Skeletal muscle cell (primary cell): ENCODE results near the gene ASMTL.
"Not testable (repeated sequence)": the region's sequence is repeated elsewhere in the genome, so short reads cannot be mapped to it uniquely, and the experiment has no call there.

Source experiments
- DNase-seq: peaks from one replicate; pipeline ENCODE4 v3.0.0-alpha.2; 2010; ENCODE audit warnings: low read depth
- H3K4me3 ChIP-seq: 2 replicates; pipeline ENCODE4 v1.5.1; 2011; ENCODE audit warnings: low read depth, mild to moderate bottlenecking, control low read depth, low read length, moderate library complexity

ASMTL gene

DNA sequence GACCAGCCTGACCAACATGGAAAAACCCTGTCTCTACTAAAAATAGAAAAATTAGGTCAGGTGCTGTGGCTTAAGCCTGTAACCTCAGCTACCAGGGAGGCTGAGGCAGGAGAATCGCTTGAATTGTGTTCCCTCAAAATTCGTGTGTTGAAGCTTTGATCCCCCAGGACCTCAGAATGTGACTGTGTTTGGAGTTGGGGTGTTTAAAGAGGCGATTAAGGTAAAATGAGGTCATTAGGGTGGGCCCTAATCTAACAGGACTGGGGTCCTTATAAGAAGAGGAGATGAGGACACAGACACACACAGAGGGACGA is 84.4 kb downstream of the ASMTL start:
- no peak for DNase-seq
- H3K4me3 ChIP-seq: no peak overlapping the region

DNA sequence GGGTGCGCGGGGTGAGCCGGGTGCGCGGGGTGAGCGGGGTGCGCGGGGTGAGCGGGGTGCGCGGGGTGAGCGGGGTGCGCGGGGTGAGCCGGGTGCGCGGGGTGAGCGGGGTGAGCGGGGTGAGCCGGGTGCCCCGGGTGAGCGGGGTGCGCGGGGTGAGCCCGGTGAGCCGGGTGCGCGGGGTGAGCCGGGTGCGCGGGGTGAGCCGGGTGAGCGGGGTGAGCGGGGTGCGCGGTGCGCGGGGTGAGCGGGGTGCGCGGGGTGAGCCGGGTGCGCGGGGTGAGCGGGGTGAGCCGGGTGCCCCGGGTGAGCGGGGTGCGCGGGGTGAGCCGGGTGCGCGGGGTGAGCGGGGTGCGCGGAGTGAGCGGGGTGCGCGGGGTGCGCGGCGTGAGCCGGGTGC is 86.3 kb downstream of the ASMTL start:
- not testable (repeated sequence) for DNase-seq, H3K4me3 ChIP-seq

DNA sequence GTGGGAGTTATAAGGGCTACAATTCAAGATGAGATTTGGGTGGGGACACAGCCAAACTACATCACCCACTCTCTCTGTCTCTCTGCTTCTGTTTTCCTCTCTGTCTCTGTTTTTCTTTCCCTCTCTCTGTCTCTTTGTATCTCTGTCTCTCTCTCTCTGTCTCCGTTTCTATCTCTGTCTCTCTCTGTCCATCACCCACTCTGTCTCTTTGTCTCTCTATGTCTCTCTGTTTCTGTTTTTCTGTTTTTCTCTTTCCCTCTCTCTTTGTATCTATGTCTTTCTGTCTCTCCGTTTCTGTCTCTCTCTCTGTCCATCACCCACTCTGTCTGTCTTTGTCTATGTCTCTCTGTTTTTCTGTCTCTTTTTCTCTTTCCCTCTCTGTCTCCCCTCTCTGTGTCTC is 90.8 kb downstream of the ASMTL start:
- DNase-seq: no peak
- H3K4me3 ChIP-seq: no peak overlapping the region

DNA sequence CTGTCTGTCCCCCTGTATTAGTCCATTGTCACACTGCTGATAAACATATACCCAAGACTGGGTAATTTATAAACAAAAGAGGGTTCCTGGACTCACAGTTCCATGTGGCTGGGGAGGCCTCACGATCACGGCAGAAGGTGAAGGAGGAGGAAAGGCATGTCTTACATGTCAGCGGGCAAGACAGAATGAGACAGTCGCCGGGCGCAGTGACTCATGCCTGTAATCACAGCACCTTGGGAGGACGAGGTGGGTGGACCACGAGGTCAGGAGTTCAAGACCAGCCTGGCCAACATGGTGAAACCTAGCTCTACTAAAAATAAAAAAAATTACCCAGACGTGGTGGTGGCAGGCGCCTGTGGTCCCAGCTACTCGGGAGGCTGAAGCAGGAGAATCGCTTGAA is 91.4 kb downstream of the ASMTL start:
- no peak for DNase-seq
- H3K4me3 ChIP-seq: no peak overlapping the region

DNA sequence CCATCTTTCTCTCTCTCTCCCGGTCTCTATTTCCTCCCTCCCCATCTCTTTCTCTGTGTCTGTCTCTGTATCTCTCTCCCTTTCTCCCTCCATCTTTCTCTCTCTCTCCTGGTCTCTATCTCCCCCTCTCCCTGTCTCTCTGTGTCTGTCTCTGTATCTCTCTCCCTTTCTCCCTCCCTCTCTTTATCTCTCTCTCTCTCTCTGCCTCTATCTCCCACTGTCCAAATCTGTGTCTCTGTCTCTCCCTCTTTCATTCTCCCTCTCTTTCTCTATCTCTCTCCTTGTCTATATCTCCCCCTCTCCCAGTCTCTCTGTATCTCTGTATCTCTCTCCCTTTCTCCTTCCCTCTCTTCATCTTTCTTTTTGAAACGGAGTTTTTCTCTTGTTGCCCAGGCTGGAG is 92.5 kb downstream of the ASMTL start:
- no peak for DNase-seq
- no peak overlapping the region for H3K4me3 ChIP-seq

DNA sequence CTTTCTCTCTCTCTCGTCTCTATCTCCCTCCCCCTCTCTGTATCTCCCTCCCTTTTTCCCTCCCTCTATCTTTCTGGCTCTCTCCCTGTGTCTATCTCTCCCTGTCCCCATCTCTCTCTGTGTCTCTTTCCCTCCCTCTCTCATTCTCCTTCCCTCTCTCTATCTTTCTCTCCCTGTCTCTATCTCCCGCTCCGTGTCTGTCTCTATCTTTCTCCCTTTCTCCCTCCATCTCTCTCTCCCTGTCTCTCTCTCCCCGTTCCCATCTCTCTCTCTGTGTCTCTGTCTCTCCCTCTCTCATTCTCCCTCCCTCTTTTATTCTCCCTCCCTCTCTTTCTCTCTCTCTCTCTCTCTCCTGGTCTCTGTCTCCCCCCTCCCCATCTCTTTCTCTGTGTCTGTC is 93.2 kb downstream of the ASMTL start:
- no peak for DNase-seq
- H3K4me3 ChIP-seq: no peak overlapping the region

DNA sequence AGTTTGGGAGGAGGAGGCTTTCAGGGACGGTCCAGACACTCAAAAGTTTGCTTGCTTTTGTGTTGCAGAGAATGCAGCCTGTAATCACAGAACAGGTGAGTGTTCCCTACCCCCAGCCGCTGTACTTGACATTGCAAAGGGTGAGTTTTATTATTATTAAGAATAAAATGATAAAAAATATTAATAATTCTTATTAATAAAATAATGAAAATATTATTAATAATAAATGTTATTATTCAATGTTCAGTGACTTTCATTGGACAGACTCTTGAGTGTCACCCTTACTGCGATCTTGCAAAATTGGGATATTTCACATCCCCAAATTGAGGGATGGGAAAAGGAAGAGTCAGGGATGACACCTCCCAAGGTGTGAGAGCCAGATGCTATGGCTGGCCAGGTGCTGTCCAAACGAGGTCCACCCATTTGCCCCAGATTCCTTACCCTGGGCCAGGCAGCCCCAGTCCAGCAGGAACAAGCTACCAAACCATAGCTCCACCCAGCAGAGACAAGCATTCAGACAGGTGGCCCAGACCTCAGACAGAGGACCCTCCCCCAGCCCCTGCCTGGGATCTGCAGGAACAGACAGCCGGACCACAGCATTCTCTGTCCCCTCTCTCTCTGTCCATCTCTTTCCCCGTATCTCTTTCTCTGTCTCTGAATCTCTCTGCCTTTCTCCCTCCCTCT is 93.8 kb downstream of the ASMTL start:
- no peak for DNase-seq
- no peak overlapping the region for H3K4me3 ChIP-seq

DNA sequence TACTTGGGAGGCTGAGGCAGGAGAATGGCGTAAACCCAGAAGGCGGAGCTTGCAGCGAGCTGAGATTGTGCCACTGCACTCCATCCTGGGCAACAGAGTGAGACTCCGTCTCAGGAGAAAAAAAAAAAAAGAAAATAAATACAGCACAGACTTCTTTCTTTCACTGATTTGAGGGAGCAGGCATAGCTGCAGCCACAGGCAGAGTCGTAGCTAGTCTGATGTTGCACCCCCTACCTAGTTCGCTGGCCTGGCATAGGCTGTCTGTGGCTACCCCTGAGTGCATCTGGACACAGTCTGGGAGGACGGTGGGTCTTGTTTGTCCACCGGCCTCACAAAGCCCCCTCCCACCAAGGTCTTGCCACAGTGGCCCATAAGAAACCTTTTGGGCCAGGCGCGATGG is 94.7 kb downstream of the ASMTL start:
- H3K4me3 ChIP-seq: no peak overlapping the region
- no peak for DNase-seq

DNA sequence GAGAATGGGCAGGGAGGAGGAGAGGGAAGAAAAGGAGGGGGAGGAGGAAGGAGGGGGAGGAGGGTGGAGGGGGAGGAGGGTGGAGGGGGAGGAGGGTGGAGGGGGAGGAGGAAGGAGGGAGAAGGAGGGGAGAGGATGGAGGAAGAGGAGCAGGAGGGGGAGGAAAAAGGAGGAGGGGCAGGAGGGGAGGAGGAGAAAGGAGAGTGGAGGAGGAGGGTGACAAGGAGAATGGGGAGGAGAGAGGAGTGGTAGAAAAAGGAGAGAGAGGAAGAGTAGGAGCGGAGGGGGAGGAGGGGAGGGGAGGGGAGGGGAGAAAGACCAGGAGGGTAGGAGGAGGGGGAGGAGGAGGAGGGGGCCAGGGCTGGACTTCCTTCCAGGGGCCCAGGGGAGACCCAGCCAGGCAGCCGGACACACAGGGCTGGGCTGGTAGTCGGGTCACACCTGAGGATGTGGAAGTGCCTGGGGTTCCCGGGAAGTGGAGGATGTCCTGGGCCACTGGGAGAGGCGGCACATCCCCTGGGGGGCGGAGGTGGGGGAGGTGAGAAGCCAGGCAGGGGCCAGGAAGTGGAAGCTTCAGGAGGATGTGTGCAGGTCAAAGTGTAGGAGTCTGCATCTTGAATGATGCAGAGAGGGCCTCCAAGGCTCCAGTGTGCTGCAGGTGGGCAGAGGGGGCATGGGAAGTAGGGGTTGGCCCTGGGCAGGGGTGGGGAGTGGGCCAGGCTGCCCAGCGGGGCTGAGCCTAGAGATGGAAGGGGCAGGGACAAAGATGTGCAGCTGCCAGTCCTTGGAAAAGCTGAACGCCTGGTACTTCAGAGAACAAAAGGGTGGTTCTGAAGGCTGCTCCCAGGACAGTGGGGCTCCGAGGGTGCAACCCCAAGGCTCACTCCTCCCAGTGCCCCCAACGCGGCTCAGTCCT is 97.3 kb downstream of the ASMTL start:
- DNase-seq: no peak
- H3K4me3 ChIP-seq: no peak overlapping the region

DNA sequence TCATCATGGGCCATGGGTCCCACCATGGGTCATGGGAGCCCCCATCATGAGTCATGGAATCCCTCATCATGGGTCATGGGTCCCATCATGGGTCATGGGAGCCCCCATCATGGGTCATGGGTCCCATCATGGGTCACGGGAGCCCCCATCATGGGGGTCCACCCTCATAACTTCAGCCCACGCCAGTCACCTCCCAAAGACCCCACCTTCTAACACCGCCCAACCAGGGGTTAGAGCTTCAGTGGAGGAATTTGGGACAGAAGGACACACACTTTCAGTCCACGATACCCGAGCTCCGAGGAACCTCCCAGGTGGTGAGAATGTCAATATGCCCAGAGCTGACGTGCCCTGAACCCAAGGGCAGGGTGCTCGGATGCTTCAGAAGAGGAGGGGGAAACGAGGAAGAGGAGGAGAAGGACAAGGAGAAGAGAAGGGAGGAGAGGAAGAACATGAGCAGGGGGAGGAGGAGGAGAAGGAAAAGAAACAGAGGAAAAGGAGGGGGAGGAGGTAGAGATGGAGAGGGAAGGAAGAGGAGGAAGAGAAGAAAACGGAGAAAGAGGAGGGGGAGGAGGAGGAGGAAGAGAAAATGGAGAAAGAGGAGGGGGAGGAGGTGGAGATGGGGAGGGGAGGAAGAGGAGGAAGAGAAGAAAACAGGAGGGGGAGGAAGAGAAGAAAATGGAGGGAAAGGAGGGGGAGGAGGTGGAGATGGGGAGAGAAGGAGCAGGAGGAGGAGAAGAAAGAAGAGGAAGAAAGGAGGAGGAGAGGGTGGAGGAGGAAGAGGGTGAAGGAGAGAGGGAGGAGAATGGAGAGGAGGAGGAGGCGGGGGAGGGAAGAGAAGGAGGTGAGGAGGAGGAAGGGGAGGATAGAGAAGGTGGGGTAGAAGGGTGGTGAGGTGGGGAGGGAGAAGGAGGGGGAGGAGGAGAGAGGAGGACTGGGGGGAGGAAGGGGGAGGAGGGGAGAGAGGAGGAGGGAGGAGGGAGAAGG is 98.4 kb downstream of the ASMTL start:
- DNase-seq: no peak
- no peak overlapping the region for H3K4me3 ChIP-seq
